ENCODE results near the gene RBBP5. TPM values are rescaled to one million over a fixed set of nuclear protein-coding genes. Genes with fewer than 3 reads are reported as not detected.

Gene RBBP5
- polyA plus RNA-seq, 1 donor from 2014 or later = 24.2 TPM

DNA sequence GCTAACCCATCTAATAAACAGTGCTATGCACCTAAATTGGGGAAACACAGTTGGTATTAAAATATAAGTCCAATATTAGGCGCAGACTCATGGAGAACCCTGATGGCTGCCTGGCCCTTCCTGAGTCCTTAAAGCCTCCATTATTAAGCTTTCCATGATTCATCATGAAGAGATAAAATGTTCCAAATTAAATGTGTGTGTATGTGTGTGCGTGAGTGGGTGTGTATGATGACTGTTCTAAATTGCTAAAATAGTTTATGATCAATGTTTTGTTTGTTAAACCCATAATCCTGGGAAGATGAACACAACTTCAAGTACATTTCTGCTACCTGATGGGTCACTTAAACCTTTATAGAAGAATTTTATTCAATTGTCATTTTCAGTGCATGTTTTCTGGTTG lies 6.3 kb upstream of the RBBP5 start:
- no peak overlapping the region for H3K4me2 ChIP-seq (ENCODE audit: low read length)
- no peaks in the 10 kb centered on the region for H3K27me3 ChIP-seq (ENCODE audit: insufficient read depth, low read depth, low read length)
- no peaks in the 10 kb centered on the region for H3K36me3 ChIP-seq (ENCODE audit: insufficient read depth, low read length)
- H2AFZ ChIP-seq (ENCODE audit: low read depth, low read length) = no peak overlapping the region
- no peaks in the 10 kb centered on the region for H3K9me3 ChIP-seq (ENCODE audit: low read length)
- TF ChIP-seq SMC3 (conservative IDR thresholded peaks at IDR 0.05; ENCODE audit: poor library complexity) = no peak
- TF ChIP-seq, protein P1, sequence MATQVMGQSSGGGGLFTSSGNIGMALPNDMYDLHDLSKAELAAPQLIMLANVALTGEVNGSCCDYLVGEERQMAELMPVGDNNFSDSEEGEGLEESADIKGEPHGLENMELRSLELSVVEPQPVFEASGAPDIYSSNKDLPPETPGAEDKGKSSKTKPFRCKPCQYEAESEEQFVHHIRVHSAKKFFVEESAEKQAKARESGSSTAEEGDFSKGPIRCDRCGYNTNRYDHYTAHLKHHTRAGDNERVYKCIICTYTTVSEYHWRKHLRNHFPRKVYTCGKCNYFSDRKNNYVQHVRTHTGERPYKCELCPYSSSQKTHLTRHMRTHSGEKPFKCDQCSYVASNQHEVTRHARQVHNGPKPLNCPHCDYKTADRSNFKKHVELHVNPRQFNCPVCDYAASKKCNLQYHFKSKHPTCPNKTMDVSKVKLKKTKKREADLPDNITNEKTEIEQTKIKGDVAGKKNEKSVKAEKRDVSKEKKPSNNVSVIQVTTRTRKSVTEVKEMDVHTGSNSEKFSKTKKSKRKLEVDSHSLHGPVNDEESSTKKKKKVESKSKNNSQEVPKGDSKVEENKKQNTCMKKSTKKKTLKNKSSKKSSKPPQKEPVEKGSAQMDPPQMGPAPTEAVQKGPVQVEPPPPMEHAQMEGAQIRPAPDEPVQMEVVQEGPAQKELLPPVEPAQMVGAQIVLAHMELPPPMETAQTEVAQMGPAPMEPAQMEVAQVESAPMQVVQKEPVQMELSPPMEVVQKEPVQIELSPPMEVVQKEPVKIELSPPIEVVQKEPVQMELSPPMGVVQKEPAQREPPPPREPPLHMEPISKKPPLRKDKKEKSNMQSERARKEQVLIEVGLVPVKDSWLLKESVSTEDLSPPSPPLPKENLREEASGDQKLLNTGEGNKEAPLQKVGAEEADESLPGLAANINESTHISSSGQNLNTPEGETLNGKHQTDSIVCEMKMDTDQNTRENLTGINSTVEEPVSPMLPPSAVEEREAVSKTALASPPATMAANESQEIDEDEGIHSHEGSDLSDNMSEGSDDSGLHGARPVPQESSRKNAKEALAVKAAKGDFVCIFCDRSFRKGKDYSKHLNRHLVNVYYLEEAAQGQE (IDR thresholded peaks at IDR 0.05; ENCODE audit: borderline replicate concordance) = no peak
- TF ChIP-seq, protein P2, sequence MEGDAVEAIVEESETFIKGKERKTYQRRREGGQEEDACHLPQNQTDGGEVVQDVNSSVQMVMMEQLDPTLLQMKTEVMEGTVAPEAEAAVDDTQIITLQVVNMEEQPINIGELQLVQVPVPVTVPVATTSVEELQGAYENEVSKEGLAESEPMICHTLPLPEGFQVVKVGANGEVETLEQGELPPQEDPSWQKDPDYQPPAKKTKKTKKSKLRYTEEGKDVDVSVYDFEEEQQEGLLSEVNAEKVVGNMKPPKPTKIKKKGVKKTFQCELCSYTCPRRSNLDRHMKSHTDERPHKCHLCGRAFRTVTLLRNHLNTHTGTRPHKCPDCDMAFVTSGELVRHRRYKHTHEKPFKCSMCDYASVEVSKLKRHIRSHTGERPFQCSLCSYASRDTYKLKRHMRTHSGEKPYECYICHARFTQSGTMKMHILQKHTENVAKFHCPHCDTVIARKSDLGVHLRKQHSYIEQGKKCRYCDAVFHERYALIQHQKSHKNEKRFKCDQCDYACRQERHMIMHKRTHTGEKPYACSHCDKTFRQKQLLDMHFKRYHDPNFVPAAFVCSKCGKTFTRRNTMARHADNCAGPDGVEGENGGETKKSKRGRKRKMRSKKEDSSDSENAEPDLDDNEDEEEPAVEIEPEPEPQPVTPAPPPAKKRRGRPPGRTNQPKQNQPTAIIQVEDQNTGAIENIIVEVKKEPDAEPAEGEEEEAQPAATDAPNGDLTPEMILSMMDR (IDR thresholded peaks at IDR 0.05; ENCODE audit: poor library complexity, severe bottlenecking) = no peak
- no peak overlapping the region for H3K27ac ChIP-seq (ENCODE audit: low read length)
- no peak overlapping the region for H3K4me3 ChIP-seq (ENCODE audit: low read length)
- no peaks in the 10 kb centered on the region for H3K79me2 ChIP-seq (replicated peaks; ENCODE audit: insufficient read depth, low read length)
- H4K20me1 ChIP-seq (ENCODE audit: insufficient read depth) = no peaks in the 10 kb centered on the region
- no peaks in the 10 kb centered on the region for H3F3A ChIP-seq (ENCODE audit: insufficient read depth, low read length, poor library complexity, severe bottlenecking)
- H3K9me2 ChIP-seq (ENCODE audit: insufficient read depth, low read length) = no peaks in the 10 kb centered on the region
- no peak overlapping the region for H3K9ac ChIP-seq (ENCODE audit: low read length)

DNA sequence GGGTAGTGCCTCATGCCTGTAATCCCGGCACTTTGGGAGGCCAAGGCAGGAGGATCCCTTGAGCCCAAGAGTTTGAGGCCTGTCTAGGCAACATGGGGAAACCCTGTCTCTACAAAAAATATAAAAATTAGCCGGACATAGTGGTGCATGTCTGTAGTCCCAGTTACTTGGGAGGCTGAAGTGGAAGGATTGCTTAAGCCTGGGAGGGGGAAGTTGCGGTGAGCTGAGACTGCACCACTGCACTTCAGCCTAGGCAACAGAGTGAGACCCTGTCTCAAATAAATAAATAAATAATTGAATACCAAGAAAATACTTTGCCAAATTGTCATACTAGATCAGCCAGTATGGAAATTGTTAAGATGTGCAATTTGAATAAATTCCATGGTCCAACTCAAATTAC lies 5.9 kb upstream of the RBBP5 start:
- TF ChIP-seq, protein P1 (IDR thresholded peaks at IDR 0.05; ENCODE audit: borderline replicate concordance) = no peak
- no peak for TF ChIP-seq RAD21 (conservative IDR thresholded peaks at IDR 0.05)
- no peak for TF ChIP-seq SMC3 (conservative IDR thresholded peaks at IDR 0.05; ENCODE audit: poor library complexity)
- TF ChIP-seq EZH2 (IDR thresholded peaks at IDR 0.05; ENCODE audit: borderline replicate concordance, insufficient read depth, low read length, poor library complexity, severe bottlenecking) = no peak
- no peak for TF ChIP-seq POLR2AphosphoS5 (IDR thresholded peaks at IDR 0.05)
- TF ChIP-seq, protein P2 (IDR thresholded peaks at IDR 0.05; ENCODE audit: poor library complexity, severe bottlenecking) = no peak
- TF ChIP-seq MXI1 (conservative IDR thresholded peaks at IDR 0.05; ENCODE audit: poor library complexity, severe bottlenecking) = no peak
- Histone ChIP-seq H3K4me2 (ENCODE audit: low read length) (no peak overlapping the region), H3K9me3 (ENCODE audit: low read length) (no peaks in the 10 kb centered on the region), H3K79me2 (replicated peaks; ENCODE audit: insufficient read depth, low read length) (no peaks in the 10 kb centered on the region), H3K27ac (ENCODE audit: low read length) (no peak overlapping the region), H2AFZ (ENCODE audit: low read depth, low read length) (no peak overlapping the region), H3K36me3 (ENCODE audit: insufficient read depth, low read length) (no peaks in the 10 kb centered on the region), H3K9ac (ENCODE audit: low read length) (no peak overlapping the region), H3K27me3 (ENCODE audit: insufficient read depth, low read depth, low read length) (no peaks in the 10 kb centered on the region), H3F3A (ENCODE audit: insufficient read depth, low read length, poor library complexity, severe bottlenecking) (no peaks in the 10 kb centered on the region), H3K4me3 (ENCODE audit: low read length) (no peak overlapping the region), H3K9me2 (ENCODE audit: insufficient read depth, low read length) (no peaks in the 10 kb centered on the region), H4K20me1 (ENCODE audit: insufficient read depth) (no peaks in the 10 kb centered on the region)

Data from neural cell (in vitro differentiated cells).